GM23248 (cell line): Measurements from ENCODE around the gene CSNK1G2. TPM values are rescaled to one million over a fixed set of nuclear protein-coding genes. Genes with fewer than 3 reads are reported as not detected.

Experiments used
- DNase-seq: peaks from one replicate; pipeline ENCODE4 v3.0.0-alpha.2; 2015
- H2AFZ ChIP-seq: fragments of 200-600 bp; sonication (generic); 2 replicates; pipeline ENCODE4 v1.6.1; 2016; ENCODE audit warnings: antibody characterized with exemption
- H3F3A ChIP-seq: fragments of 200-600 bp; sonication (generic); 2 replicates; pipeline ENCODE4 v1.6.1; 2016; ENCODE audit warnings: mild to moderate bottlenecking, antibody characterized with exemption, mixed run types; ENCODE audit not compliant: insufficient read depth
- H3K27ac ChIP-seq: fragments of 200-600 bp; sonication (generic); 2 replicates; pipeline ENCODE4 v1.5.1; 2016; ENCODE audit warnings: mild to moderate bottlenecking
- H3K27me3 ChIP-seq: fragments of 200-600 bp; sonication (generic); replicated peaks from 2 replicates; pipeline ENCODE4 v1.6.1; 2016; ENCODE audit warnings: mild to moderate bottlenecking; ENCODE audit not compliant: insufficient read depth
- H3K36me3 ChIP-seq: fragments of 200-600 bp; sonication (generic); 2 replicates; pipeline ENCODE4 v1.6.1; 2016; ENCODE audit warnings: low read depth, mild to moderate bottlenecking
- H3K4me1 ChIP-seq: fragments of 200-600 bp; sonication (generic); 2 replicates; pipeline ENCODE4 v1.6.1; 2016; ENCODE audit warnings: mild to moderate bottlenecking; ENCODE audit not compliant: insufficient read depth
- H3K4me2 ChIP-seq: fragments of 200-600 bp; sonication (generic); one replicate; pipeline ENCODE4 v1.6.1; 2016; ENCODE audit warnings: mild to moderate bottlenecking; ENCODE audit not compliant: unreplicated experiment
- H3K4me3 ChIP-seq: fragments of 200-600 bp; sonication (generic); 2 replicates; pipeline ENCODE4 v1.5.1; 2016; ENCODE audit warnings: mild to moderate bottlenecking
- H3K79me2 ChIP-seq: fragments of 200-600 bp; sonication (generic); 2 replicates; pipeline ENCODE4 v1.6.1; 2016; ENCODE audit warnings: mild to moderate bottlenecking; ENCODE audit not compliant: insufficient read depth
- H3K9ac ChIP-seq: fragments of 200-600 bp; sonication (generic); 2 replicates; pipeline ENCODE4 v1.6.1; 2016; ENCODE audit warnings: mild to moderate bottlenecking
- H3K9me2 ChIP-seq: fragments of 200-600 bp; sonication (generic); 2 replicates; pipeline ENCODE4 v1.6.1; 2016; ENCODE audit warnings: mixed run types, mild to moderate bottlenecking, moderate library complexity; ENCODE audit not compliant: insufficient read depth
- H3K9me3 ChIP-seq: fragments of 200-600 bp; sonication (generic); one replicate; pipeline ENCODE4 v1.6.1; 2017; ENCODE audit warnings: low read depth
- H4K20me1 ChIP-seq: fragments of 200-600 bp; sonication (generic); 2 replicates; pipeline ENCODE4 v1.6.0; 2016; ENCODE audit not compliant: insufficient read depth
- EZH2 ChIP-seq: fragments of 200-600 bp; sonication (generic); IDR thresholded peaks from 2 replicates; pipeline ENCODE4 v1.6.1; 2018; ENCODE audit warnings: antibody characterized with exemption, mild to moderate bottlenecking; ENCODE audit not compliant: insufficient read depth, poor library complexity, severe bottlenecking
- EZH2phosphoT487 ChIP-seq: fragments of 200-600 bp; sonication (generic); IDR thresholded peaks from 2 replicates; pipeline ENCODE4 v1.6.1; 2018; ENCODE audit warnings: antibody characterized with exemption, moderate library complexity, mild to moderate bottlenecking, low read depth; ENCODE audit not compliant: insufficient read depth
- WGBS, 2 experiments: methylation state at CpG; one replicate each; pipeline ENCODE4 v1.1.6; 2015 to 2017; ENCODE audit warnings: low lambda C conversion rate in 2 of 2, low coverage in 1 of 2; ENCODE audit errors: missing lambda C conversion rate in 2 of 2; 5-methylcytosine and 5-hydroxymethylcytosine counted together
- in situ Hi-C: fragments of 300-500 bp; cut with MboI; formaldehyde crosslinking; loops from 2 replicates; pipeline ENCODE4 v1.15.0; 2020
- polyA plus RNA-seq: library from polyadenylated mRNA; unstranded; fragments of >200 nt; fragmentation: Nextera tagmentation; extraction: Ambion mirVana; gene quantifications from 2 replicates; pipeline ENCODE4 v1.2.1, GENCODE V29; 2016
- total RNA-seq: library from RNA; depleted of rRNA; stranded (reverse); fragments of >200 nt; shearing (Covaris generic); gene quantifications from 2 replicates; pipeline ENCODE4 v1.2.3, GENCODE V29; 2014

The CSNK1G2 gene
- total and polyA plus RNA-seq, 2 experiments from 2014 or later, result 9.5 to 76.6 TPM

DNA sequence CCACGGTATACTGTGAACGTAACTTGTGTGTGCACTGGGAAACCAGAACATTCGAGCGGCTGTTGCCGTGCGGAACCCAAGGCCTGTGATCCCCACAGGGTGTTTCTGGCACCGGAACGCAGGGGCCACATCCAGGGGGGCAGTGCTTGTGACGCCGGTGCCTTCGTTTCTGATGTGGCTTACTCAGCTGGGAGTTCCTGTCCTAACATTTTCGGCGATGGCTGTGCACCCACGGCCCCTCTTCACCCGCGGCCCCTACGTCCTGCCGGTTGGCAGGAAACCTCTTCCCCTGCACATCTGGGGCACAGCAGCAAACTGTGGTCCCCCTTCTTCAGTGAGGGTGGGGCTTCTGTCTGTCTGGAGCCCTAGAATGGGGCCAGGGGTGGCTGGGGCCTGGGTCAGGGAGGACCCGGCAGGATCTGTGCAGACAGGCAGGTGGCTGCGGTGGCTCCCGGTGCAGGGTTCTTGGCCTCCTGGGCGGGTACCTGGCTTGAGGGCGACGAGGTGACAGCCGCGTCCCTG lies 26.2 kb downstream of the CSNK1G2 start:
- TF ChIP-seq EZH2 (no peak), EZH2phosphoT487 (no peak)
- no peaks in the 10 kb centered on the region for H3F3A ChIP-seq
- H3K4me3 ChIP-seq, result no peak overlapping the region
- H2AFZ ChIP-seq, result no peak overlapping the region
- no peaks in the 10 kb centered on the region for H3K9me2 ChIP-seq
- H3K79me2 ChIP-seq, result peaks cover 65% of the 10 kb centered on the region
- H4K20me1 ChIP-seq, result no peaks in the 10 kb centered on the region
- H3K4me2 ChIP-seq, result no peak overlapping the region
- no peaks in the 10 kb centered on the region for H3K9me3 ChIP-seq
- no peaks in the 10 kb centered on the region for H3K36me3 ChIP-seq
- no peak overlapping the region for H3K9ac ChIP-seq
- WGBS, 2 experiments, result 76 to 78% methylated on average over 18 to 24 of the region's 26 CpGs
- H3K27ac ChIP-seq, result no peak overlapping the region
- no peaks in the 10 kb centered on the region for H3K27me3 ChIP-seq
- DNase-seq, result no peak
- in situ Hi-C loops, result no loop called here
- no peaks in the 10 kb centered on the region for H3K4me1 ChIP-seq

DNA sequence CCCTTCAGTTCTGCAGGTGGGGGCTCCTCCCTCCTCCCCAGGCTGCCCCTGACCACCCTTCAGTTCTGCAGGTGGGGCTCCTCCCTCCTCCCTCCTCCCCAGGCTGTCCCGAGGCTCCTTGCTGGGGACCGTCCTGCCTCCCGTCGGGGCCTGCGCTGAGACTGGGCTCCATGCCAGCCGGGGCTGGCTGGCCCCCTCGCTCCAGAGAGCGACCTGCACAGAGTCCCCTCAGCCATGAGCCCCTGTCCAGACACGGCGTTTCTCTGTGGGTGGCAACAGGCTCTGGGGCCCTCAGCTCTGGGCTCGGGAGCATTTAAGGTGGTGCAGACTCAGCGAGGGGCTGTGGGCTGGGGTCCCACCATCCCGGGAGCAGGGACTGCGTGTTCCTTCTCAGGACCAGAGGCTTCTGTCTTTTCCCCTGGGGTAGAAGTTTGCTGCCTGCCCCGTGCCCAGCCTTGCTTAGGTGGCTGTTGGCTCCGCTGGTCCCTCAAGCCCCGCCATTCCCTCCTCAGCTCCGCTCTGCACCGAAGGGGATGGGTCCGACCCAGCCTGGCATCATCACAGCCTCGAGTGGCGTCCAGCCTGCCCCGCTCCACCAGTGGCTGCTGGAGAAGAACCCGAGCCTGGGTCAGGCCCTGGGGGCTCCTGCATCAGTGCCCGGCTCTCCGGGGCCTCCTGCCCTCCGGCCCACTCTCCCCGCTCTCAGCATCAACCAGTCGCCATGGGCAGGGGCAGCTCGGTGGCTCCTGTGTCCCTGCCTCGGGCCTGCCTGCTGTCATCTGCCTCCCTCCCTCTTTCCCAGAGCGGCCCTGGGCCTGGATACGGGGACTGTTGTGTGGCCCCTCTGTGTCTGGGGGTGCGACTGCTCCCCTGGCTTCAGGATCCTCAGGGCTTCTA lies 27.6 kb downstream of the CSNK1G2 start:
- H3K4me3 ChIP-seq, result no peak overlapping the region
- no peaks in the 10 kb centered on the region for H3K9me3 ChIP-seq
- no peaks in the 10 kb centered on the region for H3K4me1 ChIP-seq
- peaks cover 4% of the 10 kb centered on the region; the same call in 1 of the 2 replicates for H4K20me1 ChIP-seq
- H3K27me3 ChIP-seq, result no peaks in the 10 kb centered on the region
- no peak for TF ChIP-seq EZH2
- TF ChIP-seq EZH2phosphoT487, result no peak
- no peaks in the 10 kb centered on the region for H3F3A ChIP-seq
- no peak for DNase-seq
- H3K36me3 ChIP-seq, result no peaks in the 10 kb centered on the region
- peaks cover 65% of the 10 kb centered on the region for H3K79me2 ChIP-seq
- 83 to 84% methylated on average over 31 to 33 of the region's 34 CpGs for WGBS, 2 experiments
- no peak overlapping the region for H3K27ac ChIP-seq
- no peak overlapping the region for H2AFZ ChIP-seq
- no peak overlapping the region for H3K4me2 ChIP-seq
- H3K9me2 ChIP-seq, result no peaks in the 10 kb centered on the region
- in situ Hi-C loops, result no loop called here
- H3K9ac ChIP-seq, result no peak overlapping the region

DNA sequence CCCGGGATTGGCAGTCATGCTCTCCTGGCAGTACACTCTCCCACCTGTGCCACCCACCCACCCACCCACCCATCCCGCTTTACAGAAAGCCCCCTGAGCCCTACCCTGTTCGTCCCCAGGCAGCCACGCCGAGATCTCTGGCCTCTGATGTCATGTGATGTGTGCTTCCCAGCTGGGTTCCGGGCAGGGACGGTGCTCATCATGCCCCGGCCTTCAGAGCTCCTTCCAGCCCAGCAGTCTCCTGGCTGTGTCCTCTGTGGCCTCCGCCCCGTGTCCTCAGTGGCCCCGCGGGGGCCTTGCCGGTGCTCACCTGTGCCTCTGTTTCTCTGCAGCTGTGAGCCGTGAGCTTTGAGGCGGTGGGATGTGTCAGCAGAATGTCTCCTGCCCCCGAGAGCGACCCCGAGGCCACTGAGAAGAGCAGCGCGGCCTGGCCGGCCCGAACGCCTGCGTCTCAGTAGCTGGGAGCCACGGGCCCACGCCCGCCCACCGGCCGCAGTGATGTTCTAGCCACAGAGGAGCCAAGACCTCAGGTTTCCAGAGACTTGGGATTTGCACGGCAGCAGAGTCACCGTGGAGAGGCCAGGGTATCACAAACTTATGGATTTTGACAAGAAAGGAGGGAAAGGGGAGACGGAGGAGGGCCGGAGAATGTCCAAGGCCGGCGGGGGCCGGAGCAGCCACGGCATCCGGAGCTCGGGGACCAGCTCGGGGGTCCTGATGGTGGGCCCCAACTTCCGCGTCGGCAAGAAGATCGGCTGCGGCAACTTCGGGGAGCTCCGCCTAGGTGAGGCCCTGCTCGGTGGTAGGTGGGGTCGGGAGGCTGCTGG lies 28.4 kb downstream of the CSNK1G2 start:
- Histone ChIP-seq H3K9me2 (no peaks in the 10 kb centered on the region), H2AFZ (no peak overlapping the region), H3K4me3 (no peak overlapping the region), H4K20me1 (peaks cover 4% of the 10 kb centered on the region; the same call in 1 of the 2 replicates), H3F3A (no peaks in the 10 kb centered on the region), H3K9ac (no peak overlapping the region), H3K79me2 (peaks cover 65% of the 10 kb centered on the region), H3K36me3 (no peaks in the 10 kb centered on the region), H3K27ac (no peak overlapping the region), H3K4me1 (no peaks in the 10 kb centered on the region), H3K9me3 (no peaks in the 10 kb centered on the region), H3K27me3 (no peaks in the 10 kb centered on the region), H3K4me2 (no peak overlapping the region)
- DNase-seq, result no peak
- WGBS, 2 experiments, result 92 to 94% methylated on average over 36 to 49 of the region's 49 CpGs
- in situ Hi-C loops, result no loop called here
- TF ChIP-seq EZH2phosphoT487 (no peak), EZH2 (no peak)

DNA sequence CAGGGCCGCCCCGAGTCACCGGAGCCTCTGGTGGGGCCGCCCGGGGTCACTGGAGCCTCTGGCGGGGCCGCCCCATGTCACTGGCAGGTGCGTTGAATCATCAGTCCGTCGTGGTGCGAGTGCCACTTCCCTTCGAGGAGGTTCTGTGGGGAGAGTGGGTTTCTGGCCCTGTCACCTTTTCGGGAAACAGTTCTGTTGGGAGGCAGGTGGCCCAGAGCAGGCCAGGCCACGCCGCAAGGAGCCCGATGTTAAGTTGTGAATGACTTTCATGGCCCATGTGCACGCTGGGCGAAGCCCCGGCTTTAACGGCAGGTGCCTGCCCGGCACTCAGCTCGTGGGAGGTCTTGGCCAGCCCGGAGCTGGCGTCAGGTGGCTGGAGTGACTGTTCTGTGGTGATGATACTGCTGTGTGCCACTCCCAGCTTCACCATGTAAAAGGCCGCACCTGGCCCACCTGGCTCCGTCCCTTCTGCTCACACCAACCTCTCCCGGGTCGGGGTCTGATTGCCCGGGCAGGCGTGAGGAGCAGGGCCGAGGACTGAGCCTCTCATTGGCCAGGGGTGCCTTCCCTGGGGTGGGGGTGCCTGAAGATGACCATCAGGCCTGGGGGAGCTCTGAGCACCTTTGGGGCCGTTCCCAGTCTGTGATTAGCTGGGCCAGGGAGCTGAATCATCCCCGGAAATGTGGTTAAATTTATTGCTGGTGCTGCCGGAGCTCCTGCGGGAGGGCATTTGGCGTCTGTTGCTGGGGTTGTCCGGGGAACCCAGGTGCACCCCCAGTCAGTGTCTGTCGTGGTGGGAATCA lies 29.2 kb downstream of the CSNK1G2 start:
- no peaks in the 10 kb centered on the region for H3F3A ChIP-seq
- H4K20me1 ChIP-seq, result peaks cover 4% of the 10 kb centered on the region; the same call in 1 of the 2 replicates
- H3K4me2 ChIP-seq, result no peak overlapping the region
- no peak for DNase-seq
- H3K4me3 ChIP-seq, result no peak overlapping the region
- H3K9ac ChIP-seq, result no peak overlapping the region
- H3K9me3 ChIP-seq, result no peaks in the 10 kb centered on the region
- TF ChIP-seq EZH2phosphoT487 (no peak), EZH2 (no peak)
- no peak overlapping the region for H2AFZ ChIP-seq
- H3K27me3 ChIP-seq, result no peaks in the 10 kb centered on the region
- no peaks in the 10 kb centered on the region for H3K36me3 ChIP-seq
- peaks cover 65% of the 10 kb centered on the region for H3K79me2 ChIP-seq
- no peak overlapping the region for H3K27ac ChIP-seq
- WGBS, 2 experiments, result 92% methylated on average over 33 to 37 of the region's 38 CpGs
- H3K4me1 ChIP-seq, result no peaks in the 10 kb centered on the region
- no peaks in the 10 kb centered on the region for H3K9me2 ChIP-seq
- in situ Hi-C loops, result no loop called here
